HepG2 (cell line): ENCODE measurements around the gene ARFGAP2. TPM values are rescaled to one million over a fixed set of nuclear protein-coding genes. Genes with fewer than 3 reads are reported as not detected.

Source experiments
- CENPBD1 ChIP-seq: sonication (generic); formaldehyde crosslinking; IDR thresholded peaks from 2 replicates; pipeline ENCODE4 v1.8.0; 2022; ENCODE audit warnings: missing genetic modification reagents, low read depth, mild to moderate bottlenecking, borderline replicate concordance
- RNF2 ChIP-seq: fragments of 450-650 bp; conservative IDR thresholded peaks from 2 replicates; pipeline ENCODE4 v1.6.1; 2016; ENCODE audit warnings: low read depth
- TEAD2 ChIP-seq: sonication (generic); formaldehyde crosslinking; IDR thresholded peaks from 2 replicates; pipeline ENCODE4 v1.9.0; 2021; ENCODE audit warnings: missing genetic modification reagents
- ZBTB10 ChIP-seq: sonication (generic); formaldehyde crosslinking; IDR thresholded peaks from 2 replicates; pipeline ENCODE4 v1.4.0; 2020; ENCODE audit warnings: missing genetic modification reagents, borderline replicate concordance
- ZEB1 ChIP-seq: IDR thresholded peaks from 2 replicates; pipeline ENCODE4 v1.6.1; 2012; ENCODE audit warnings: mild to moderate bottlenecking, low read depth, inconsistent platforms; ENCODE audit not compliant: insufficient replicate concordance
- ZNF207 ChIP-seq: fragments of 450-650 bp; IDR thresholded peaks from 2 replicates; pipeline ENCODE4 v1.6.1; 2016; ENCODE audit warnings: antibody characterized with exemption, borderline replicate concordance
- ZNF337 ChIP-seq: sonication (generic); formaldehyde crosslinking; IDR thresholded peaks from 2 replicates; pipeline ENCODE4 v1.5.1; 2020; ENCODE audit warnings: missing genetic modification reagents, low read depth, mild to moderate bottlenecking, borderline replicate concordance
- ZNF83 ChIP-seq: sonication (generic); formaldehyde crosslinking; IDR thresholded peaks from 2 replicates; pipeline ENCODE4 v1.4.0; 2020; ENCODE audit warnings: missing genetic modification reagents, mild to moderate bottlenecking, borderline replicate concordance
- polyA plus RNA-seq, 8 experiments: library from polyadenylated mRNA; depleted of rRNA in 3 of 8; stranded (reverse) in 7 of 8; unstranded in 1 of 8; fragments of >200 nt; fragmentation: Illumina TruSeq in 4 of 8; extraction: Trizol in 4 of 8; gene quantifications; 2 replicates each; pipeline versions ENCODE4 v1.2.1 to v1.2.3, GENCODE V29; 2011 to 2016; ENCODE audit warnings: low read depth in 4 of 8, missing spikeins in 1 of 8, mixed read lengths in 1 of 8; ENCODE audit not compliant: insufficient read depth in 1 of 8
- total RNA-seq, 5 experiments: library from RNA; depleted of rRNA; stranded (reverse); fragments of >200 nt; fragmentation: Illumina TruSeq; extraction: Trizol; gene quantifications; 2 replicates each; pipeline ENCODE4 v1.2.3, GENCODE V29; 2016; ENCODE audit warnings: low read depth in 1 of 5
- TF ChIP-seq, protein P1 (sequence below): sonication (generic); formaldehyde crosslinking; IDR thresholded peaks from 2 replicates; pipeline ENCODE4 v1.5.1; 2020; ENCODE audit warnings: missing genetic modification reagents, mild to moderate bottlenecking, borderline replicate concordance

Gene ARFGAP2
- total and polyA plus RNA-seq, 2 of the 13 experiments (the other 11 are each of a cell fraction or from before 2014, with no cell fraction given) = 32.3 to 75.3 TPM

DNA sequence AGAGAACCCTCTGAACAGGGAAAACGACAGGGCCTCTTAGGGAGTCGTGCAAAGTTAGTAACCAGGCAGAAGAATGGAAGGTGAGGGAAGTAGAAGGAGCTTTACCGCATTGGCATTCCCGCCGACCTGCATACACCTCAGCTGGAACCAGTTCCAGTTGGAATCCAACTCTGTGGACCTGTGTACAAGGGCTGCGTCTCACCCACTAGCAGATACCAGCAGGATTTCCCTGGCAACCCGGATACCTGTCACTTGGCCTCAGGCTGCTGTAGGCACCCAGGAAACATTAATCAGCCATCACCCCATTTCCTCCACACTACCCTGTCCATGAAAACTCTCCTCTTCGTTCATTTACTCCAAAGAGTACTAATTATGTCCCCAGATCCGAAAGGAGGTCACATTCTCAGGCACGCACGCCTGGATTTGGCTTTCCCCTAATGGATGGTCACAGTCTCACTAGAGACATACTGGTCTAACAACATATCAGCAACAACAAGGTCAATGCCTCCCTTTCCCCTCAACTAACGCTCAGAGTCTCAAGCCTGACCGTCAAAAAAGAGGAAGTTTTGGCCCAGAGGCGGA is 842 bp downstream of the ARFGAP2 start (continued):
- TF ChIP-seq ZEB1 (no peak), CENPBD1 (CRISPR knock-in tag) (no peak), ZNF337 (0 out of 2 replicates have a peak, but pooled peaks have one; percentile 0), ZNF83 (CRISPR knock-in tag) (no peak), ZNF207 (no peak), TEAD2 (CRISPR knock-in tag) (0 out of 2 replicates have a peak, but pooled peaks have one; percentile 24), RNF2 (no peak), ZBTB10 (CRISPR knock-in tag) (no peak)
- TF ChIP-seq, protein P1, sequence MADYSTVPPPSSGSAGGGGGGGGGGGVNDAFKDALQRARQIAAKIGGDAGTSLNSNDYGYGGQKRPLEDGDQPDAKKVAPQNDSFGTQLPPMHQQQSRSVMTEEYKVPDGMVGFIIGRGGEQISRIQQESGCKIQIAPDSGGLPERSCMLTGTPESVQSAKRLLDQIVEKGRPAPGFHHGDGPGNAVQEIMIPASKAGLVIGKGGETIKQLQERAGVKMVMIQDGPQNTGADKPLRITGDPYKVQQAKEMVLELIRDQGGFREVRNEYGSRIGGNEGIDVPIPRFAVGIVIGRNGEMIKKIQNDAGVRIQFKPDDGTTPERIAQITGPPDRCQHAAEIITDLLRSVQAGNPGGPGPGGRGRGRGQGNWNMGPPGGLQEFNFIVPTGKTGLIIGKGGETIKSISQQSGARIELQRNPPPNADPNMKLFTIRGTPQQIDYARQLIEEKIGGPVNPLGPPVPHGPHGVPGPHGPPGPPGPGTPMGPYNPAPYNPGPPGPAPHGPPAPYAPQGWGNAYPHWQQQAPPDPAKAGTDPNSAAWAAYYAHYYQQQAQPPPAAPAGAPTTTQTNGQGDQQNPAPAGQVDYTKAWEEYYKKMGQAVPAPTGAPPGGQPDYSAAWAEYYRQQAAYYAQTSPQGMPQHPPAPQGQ (CRISPR knock-in tag) = no peak
